ENCODE results near the gene GABRB3.

GRCh38 chr15:26621816-26622215 is 151.1 kb downstream of the GABRB3 start:
- TF ChIP-seq POLR2A (IDR thresholded peaks at IDR 0.05; ENCODE audit: low read length) (no peak), GATA1 (IDR thresholded peaks at IDR 0.05; ENCODE audit: low read depth, low read length) (no peak)
